ENCODE data around the gene NCOA6. TPM values are rescaled to one million over a fixed set of nuclear protein-coding genes. Genes with fewer than 3 reads are reported as not detected.

NCOA6 gene
- total RNA-seq, 1 donor from 2014 or later, result 42.5 TPM

DNA sequence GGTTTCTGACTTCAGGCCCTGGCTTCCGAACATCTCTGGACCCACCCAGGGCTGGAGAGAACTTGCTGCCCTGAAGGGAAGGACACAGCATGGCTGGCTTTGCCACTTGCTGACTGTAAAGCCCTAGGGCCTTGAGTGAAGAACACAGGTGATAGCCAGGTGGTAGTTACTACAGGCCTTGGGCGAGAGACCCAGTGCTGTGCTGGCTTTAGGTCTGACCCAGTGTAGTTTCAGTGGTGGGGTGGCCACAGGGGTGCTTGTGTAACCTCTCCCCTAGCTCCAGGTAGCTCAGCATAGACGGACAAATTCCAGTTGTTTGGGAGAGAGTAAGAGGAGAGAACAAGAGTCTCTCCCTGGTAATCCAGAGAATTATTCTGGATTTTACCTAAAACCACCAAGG is 27.1 kb downstream of the NCOA6 start:
- TF ChIP-seq, protein P1, sequence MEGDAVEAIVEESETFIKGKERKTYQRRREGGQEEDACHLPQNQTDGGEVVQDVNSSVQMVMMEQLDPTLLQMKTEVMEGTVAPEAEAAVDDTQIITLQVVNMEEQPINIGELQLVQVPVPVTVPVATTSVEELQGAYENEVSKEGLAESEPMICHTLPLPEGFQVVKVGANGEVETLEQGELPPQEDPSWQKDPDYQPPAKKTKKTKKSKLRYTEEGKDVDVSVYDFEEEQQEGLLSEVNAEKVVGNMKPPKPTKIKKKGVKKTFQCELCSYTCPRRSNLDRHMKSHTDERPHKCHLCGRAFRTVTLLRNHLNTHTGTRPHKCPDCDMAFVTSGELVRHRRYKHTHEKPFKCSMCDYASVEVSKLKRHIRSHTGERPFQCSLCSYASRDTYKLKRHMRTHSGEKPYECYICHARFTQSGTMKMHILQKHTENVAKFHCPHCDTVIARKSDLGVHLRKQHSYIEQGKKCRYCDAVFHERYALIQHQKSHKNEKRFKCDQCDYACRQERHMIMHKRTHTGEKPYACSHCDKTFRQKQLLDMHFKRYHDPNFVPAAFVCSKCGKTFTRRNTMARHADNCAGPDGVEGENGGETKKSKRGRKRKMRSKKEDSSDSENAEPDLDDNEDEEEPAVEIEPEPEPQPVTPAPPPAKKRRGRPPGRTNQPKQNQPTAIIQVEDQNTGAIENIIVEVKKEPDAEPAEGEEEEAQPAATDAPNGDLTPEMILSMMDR (IDR thresholded peaks at IDR 0.05; ENCODE audit: unreplicated experiment), result no peak
- no peak overlapping the region for H3K27ac Mint-ChIP-seq
- H3K4me3 Mint-ChIP-seq, result no peak overlapping the region
- no peaks in the 10 kb centered on the region for H3K27me3 Mint-ChIP-seq (ENCODE audit: low read depth)
- DNase-seq (ENCODE audit: low spot score in 2 of 2, unreplicated experiment in 2 of 2), result no peak
- peaks cover 30% of the 10 kb centered on the region for H3K9me3 Mint-ChIP-seq
- peaks cover 31% of the 10 kb centered on the region for H3K36me3 Mint-ChIP-seq
- no peaks in the 10 kb centered on the region for H3K4me1 Mint-ChIP-seq

DNA sequence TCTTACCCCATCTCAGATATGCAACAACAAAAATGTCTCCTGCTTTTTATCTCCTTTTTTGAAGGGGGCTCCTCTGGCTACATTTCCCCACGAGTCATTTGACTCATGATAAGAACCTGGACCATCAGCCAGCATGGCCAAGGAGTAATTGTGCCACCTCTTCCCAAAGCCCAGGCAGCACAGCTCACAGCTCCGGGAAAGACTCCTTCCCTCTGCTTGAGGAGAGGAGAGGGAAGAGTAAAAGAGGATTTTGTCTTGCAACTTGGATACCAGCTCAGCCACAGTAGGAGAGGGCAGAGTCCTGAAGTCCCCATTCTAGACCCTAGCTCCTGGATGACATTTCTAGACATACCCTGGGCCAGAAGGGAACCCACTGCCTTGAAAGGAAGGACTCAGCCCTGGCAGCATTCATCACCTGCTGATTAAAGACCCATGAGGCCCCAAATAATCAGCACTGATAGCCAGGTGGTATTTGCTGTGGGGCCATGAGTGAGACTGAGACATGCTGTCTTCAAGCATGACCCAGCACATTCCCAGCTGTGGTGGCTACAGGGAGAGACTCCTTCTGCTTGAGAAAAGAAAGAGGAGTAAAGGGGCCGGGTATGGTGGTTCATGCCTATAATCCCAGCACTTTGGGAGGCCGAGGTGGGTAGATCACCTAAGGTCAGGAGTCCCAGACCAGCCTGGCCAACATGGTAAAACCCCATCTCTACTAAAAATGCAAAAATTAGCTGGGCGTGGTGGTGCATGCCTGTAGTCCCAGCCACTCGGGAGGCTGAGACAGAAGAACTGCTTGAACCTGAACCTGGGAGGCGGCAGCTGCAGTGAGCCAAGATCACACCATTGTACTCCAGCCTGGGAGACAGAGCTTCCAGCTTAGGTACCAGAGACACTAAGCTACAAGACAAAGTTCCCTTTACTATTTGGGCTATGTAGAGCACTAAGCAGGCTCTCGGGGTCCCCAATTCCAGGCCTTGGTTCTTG is 28.1 kb downstream of the NCOA6 start:
- Mint-ChIP-seq H3K36me3 (peaks cover 29% of the 10 kb centered on the region), H3K27me3 (ENCODE audit: low read depth) (no peaks in the 10 kb centered on the region), H3K4me1 (no peaks in the 10 kb centered on the region), H3K27ac (no peak overlapping the region), H3K9me3 (peaks cover 30% of the 10 kb centered on the region), H3K4me3 (no peak overlapping the region)
- TF ChIP-seq, protein P1 (IDR thresholded peaks at IDR 0.05; ENCODE audit: unreplicated experiment), result no peak
- DNase-seq (ENCODE audit: low spot score in 2 of 2, unreplicated experiment in 2 of 2), result no peak

DNA sequence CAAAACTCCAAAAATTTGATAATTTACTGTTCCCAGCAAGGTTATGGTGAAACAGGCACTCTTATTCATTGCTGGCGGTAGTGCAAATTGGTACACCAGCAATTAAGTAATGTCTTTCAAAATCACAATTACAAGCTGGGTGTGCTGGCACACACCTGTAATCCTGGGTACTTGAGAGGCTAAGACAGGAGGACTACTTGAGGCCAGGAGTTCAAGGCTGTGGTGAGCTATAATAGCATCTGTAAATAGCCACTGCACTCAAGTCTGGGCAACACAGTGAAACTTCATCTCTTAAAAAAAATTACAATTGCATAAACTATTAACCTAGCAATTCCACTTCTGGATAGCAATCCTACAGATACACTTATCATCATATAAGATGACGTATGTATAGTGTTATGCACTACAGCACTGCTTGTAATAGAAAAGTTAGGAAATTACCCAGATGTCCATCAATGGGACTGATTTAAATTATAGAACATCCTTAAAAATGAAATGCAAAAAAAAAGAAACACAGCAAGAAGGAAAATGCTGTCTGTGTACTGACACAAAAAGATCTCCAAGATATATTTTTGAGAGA is 31.4 kb downstream of the NCOA6 start:
- H3K4me1 Mint-ChIP-seq, result peaks cover 6% of the 10 kb centered on the region
- TF ChIP-seq, protein P1 (IDR thresholded peaks at IDR 0.05; ENCODE audit: unreplicated experiment), result no peak

DNA sequence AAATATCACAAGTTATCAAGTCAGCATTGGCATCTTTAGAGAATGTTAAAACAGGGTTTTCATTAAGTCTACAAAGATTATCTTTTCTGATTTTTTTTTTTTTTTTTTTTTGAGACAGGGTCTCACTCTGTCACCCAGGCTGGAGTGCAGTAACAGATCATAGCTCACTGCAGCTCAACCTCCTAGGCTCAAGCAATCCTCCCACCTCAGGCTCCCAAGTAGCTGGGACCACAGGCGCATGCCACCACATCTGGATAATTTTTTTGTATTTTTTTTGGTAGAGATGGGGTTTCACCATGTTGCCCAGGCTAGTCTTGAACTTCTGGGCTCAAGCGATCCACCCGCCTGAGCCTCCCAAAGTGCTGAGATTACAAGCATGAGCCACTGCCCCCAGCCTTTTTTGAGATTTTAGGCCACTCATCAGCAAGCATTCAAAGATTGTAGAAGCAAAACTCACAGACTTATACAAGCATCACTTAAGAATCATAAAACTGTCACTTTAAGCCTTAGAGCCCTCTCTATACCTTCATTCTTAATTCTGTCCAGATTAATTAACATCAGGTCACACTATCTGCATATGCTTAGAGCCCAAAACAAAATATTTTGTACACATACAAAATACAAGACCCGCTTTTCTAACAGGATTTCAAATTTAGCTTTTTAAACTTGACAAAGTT is 32.6 kb downstream of the NCOA6 start:
- no peak for DNase-seq (ENCODE audit: low spot score in 2 of 2, unreplicated experiment in 2 of 2)
- Mint-ChIP-seq H3K27me3 (ENCODE audit: low read depth) (no peaks in the 10 kb centered on the region), H3K4me1 (peaks cover 6% of the 10 kb centered on the region), H3K27ac (no peak overlapping the region), H3K36me3 (no peaks in the 10 kb centered on the region), H3K4me3 (no peak overlapping the region), H3K9me3 (no peaks in the 10 kb centered on the region)
- TF ChIP-seq, protein P1 (IDR thresholded peaks at IDR 0.05; ENCODE audit: unreplicated experiment), result no peak

More for the DNA sequence above, 31.4 kb downstream of the NCOA6 start:
- DNase-seq (ENCODE audit: low spot score in 2 of 2, unreplicated experiment in 2 of 2), result no peak
- Mint-ChIP-seq H3K27ac (no peak overlapping the region), H3K36me3 (peaks cover 6% of the 10 kb centered on the region), H3K9me3 (peaks cover 5% of the 10 kb centered on the region), H3K27me3 (ENCODE audit: low read depth) (no peaks in the 10 kb centered on the region), H3K4me3 (no peak overlapping the region)

DNA sequence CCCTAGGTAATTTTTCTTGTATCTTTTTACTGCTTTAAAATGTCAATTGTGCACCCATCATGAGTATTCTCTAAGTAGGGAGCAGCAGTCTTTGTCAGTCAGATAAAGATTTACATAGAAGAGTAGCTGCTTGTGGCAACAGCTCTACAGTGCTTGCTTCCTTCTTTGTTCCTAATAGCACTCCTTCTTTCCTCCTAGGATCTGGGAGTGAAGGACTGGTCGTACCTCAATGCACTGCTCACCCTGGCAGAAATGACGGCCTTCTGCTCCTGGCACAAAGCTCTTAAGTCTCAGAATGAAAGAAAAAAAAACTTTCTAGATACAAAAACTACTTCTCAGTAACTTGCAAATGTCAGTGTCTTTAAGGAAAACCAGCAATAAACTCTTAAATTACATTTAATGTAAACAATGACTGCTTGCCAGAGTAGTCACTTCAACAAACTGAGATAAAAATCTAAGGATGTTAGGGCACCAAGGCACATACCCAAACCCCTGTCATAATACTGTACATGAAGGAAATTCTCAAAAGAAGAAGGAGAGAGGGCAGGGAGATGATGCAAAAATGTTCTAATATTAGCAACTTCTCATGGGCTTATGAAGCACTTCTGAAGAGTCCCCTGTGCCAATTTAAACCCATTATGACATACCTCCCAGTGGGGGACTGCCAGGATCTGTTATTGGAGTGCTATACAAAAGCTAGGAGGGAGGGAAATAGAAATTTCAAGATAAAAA is 34.0 kb downstream of the NCOA6 start:
- Mint-ChIP-seq H3K4me3 (no peak overlapping the region), H3K4me1 (peaks cover 6% of the 10 kb centered on the region), H3K27ac (peak overlapping the region; percentile 51), H3K36me3 (peaks cover 1% of the 10 kb centered on the region), H3K9me3 (no peaks in the 10 kb centered on the region), H3K27me3 (ENCODE audit: low read depth) (no peaks in the 10 kb centered on the region)
- no peak for DNase-seq (ENCODE audit: low spot score in 2 of 2, unreplicated experiment in 2 of 2)
- TF ChIP-seq, protein P1 (IDR thresholded peaks at IDR 0.05; ENCODE audit: unreplicated experiment), result no peak
